Stimulated activated CD4-positive, alpha-beta T cell treated with anti-CD3 and anti-CD28 coated beads, Interleukin-12 subunit alpha, Interleukin-12 subunit beta, amount 100 ng/mL, for 48 hours (primary cell): ENCODE measurements around the gene APOL5.
"Not testable (repeated sequence)": the region's sequence is repeated elsewhere in the genome, so short reads cannot be mapped to it uniquely, and the experiment has no call there.

Experiments used
- DNase-seq, 3 donors: peaks; one replicate each; pipeline ENCODE4 v3.0.0-alpha.2; 2020; ENCODE audit warnings: low read depth in 2 of 3, low spot score in 1 of 3

Gene APOL5, protein sequence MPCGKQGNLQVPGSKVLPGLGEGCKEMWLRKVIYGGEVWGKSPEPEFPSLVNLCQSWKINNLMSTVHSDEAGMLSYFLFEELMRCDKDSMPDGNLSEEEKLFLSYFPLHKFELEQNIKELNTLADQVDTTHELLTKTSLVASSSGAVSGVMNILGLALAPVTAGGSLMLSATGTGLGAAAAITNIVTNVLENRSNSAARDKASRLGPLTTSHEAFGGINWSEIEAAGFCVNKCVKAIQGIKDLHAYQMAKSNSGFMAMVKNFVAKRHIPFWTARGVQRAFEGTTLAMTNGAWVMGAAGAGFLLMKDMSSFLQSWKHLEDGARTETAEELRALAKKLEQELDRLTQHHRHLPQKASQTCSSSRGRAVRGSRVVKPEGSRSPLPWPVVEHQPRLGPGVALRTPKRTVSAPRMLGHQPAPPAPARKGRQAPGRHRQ

DNA sequence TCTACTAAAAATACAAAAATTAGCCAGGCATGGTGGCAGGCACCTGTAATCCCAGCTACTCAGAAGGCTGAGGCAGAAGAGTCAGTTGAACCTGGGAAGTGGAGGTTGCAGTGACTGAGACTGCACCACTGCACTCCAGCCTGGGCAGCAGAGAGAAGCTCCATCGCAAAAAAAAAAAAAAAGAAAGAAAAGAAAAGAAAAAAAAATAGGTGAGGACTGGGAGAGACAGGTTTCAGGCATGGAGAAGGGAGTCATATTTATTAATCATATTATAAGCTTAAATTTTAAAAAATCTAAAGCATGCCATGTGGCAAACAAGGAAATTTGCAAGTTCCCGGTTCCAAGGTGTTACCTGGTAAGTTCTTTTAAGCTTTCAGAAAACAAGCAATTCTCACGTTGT is at the start of gene APOL5:
Gene APOL5 (plus strand): TSS at position 301 of the 400 bp plus-strand sequence. CDS start 0 bp downstream, at position 301.
- no peak for DNase-seq

DNA sequence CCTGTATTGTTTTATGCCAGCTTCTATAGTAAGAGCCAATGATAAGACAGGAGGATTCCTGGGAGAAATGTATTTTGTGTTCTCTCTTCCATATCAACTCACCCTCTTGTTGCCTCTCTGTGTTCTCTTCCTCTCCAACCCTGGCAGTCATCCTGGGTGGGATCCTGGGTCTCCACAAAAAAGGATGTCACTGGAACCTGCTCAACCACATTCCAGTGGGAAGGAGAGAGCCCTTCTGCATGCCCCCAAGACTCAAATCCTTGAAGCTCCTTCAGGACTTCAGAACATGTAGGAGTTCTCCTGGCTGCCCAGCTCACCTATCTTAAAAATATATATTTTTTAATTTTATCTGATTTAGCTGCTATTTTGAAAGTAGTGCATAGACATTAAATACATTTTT is 43.3 kb upstream of the APOL5 start:
- no peak for DNase-seq

DNA sequence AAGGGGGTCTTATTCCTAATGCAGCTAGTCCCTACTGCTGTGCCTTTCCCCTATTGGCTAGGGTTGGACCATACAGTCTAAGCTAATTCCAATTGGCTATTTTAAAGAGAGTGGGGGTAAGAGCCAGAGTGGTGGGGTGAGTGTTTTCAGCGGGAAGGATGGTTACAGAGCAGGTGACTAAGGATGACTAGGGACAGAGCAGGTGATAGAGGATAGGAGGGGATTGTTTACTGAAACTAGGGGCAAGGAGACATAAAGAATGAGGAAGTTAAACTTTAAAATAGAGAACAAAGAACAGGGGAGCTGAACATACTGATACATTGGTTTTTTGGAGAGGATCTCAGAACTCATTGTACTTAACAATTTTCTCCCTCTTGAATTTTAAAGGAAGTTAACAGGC is 41.6 kb upstream of the APOL5 start:
- DNase-seq = not testable (repeated sequence)

DNA sequence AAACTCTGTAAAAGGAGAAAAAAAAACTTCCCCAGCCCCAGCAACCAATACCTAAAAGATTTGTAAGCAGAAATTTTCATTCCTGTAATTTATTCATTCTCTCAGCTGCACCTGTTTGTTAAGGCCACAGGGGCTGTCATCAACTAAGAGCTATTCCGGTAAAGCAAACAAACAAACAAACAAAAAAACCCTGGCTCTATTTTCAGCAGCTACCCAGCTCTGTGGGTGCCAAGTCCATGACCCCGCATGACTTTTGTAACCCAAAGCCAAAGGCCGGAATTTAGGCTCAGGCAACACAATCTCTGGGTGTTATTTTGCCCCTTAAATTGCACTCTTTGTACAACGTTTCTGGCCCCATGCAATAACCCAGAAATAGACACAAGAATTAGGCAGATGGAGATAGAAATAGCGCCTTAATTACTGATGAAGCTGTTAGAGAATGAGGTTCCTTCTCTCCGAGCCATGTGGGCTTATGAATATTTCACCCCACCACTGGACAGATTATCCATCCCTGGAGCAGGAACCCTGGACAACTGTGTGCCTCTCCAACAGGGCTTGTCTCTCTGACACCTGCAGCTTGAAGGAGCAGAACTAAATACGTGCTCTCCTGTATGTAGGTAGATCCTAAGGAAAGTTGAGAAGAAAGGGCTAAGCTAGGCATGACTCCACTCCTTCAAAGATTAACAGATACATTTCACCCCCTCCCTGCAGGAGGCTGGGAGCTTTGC is 40.0 kb upstream of the APOL5 start:
- no peak for DNase-seq

DNA sequence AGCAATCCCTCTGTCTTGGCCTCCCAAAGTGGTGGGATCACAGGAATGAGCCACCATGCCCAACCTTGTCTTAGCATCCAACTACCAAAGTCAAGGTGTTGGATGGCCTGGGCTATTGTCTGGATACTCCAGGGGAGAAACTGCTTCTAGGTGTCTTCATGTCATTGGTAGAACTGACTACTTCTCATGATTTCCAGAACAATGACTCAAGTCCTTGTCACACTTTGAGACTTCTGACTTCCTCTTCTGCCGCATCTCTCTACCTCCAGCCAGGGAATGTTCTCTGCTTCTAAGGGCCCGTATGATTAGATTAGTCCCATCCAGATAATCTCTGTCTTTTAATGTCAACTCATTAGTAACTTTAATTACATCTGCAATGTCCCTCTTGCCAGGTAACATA is 38.8 kb upstream of the APOL5 start:
- no peak for DNase-seq

DNA sequence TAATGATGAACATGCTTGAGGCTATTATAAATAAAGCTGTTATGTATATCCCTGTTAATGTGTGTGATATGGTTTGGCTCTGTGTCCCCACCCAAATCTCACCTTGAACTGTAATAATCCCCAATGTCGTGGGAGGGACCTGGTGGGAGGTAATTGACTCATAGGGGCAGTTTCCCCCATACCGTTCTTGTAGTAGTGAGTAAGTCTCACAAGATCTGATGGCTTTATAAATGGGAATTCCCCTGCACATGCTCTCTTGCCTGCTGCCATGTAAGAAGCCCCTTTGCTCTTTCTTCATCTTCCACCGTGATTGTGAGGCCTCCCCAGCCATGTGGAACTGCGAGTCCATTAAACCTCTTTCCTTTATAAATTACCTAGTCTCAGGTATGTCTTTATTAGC is 38.2 kb upstream of the APOL5 start:
- DNase-seq = peak; percentile 42 to 56 (median 49)

DNA sequence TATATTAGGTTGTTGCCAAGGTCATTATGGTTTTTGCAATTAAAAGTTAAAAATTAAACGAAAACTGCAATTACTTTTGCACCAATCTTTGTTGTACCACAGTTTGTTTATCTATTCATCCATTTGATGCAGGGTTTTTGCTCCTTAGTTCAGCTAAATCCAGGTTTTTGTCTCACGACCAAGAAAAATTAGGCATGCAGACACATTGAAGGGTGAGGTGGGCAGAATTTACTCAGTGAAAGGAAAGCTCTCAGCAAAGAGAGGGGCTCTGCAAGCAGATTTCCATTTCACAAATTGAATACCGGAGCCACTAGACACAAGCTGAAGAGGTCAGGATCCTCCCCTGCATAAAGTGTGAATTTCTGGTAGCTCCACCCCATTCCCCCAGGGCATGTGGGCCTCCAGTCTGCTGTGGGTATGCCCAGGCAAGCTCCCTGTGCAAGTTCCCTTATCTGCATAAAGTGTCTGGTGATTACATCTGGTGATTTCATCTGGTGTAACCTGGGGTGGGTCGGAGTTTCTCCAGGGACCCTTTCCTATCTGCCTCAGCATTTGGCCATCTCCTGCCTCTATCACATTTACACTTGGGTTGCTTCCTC is 36.1 kb upstream of the APOL5 start:
- DNase-seq = no peak

DNA sequence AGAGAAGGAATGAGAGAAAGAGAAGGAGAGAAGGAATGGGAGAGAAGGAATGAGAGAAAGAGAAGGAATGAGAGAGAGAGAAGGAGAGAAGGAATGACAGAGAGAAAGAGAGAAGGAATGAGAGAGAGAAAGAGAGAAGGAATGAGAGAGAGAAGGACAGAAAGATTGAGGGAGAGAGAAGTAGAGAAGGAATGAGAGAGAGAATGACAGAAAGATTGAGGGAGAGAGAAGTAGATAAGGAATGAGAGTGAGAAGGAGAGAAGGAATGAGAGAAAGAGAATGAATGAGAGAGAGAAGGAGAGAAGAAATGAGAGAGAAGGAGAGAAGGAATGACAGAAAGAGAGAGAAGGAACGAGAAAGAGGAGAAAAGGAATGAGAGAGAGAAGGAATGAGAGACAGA is 34.1 kb upstream of the APOL5 start:
- no peak for DNase-seq

DNA sequence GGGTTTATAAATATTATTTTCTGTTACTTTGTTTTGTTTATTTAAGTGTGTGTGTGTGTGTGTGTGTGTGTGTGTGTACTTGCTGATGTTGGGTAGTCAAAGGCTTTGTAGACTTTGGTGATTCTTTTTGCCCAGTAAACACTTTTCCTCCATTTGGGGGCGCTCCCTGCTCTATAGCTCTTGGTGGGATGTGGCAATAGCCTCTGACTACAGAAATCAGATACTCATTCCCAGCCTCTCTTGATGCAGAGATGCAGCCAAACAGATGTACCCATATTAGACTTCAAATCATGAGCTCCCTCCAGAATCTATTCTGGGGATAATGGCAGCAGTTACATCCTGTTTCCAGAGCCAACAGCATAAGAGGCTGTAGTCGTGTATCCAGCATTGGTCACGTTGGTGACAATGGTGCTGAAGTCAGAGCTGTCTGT is 33.4 kb upstream of the APOL5 start:
- DNase-seq = no peak

DNA sequence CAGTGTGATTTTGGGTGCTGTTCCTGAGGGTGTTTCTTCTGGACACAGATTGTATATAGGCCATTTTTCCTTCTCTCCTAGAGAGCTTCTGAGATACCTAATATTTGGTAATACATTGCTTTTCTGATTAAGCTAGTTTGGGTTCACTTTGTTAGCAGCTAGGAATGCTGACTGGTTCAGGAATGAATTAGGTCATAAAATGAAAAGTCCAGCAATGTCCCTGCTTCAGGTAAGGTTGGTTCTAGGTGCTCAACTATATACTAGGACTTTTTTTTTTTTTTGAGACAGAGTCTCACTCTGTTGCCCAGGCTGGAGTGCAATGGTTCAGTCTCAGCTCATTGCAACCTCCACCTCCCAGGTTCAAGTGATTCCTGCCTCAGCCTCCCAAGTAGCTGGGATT is 32.9 kb upstream of the APOL5 start:
- DNase-seq = no peak

DNA sequence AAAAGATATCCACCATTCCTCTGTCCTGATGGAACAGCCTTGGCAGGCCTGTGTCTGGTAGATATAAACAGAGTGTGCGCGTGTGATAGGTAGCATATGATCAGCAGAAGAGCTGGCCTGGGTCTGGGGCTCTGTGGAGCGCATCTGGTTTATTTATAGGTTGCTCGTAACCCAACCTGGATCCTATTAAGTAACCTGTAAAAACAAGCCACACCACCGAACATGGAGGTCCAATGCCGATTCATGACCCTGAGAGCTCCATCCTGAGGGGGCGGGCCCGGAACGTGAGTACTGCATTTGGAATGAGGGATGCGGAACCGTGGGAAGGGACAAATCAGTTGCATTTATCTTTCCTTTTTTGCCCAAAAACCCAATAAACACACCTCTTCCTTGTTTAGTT is 31.9 kb upstream of the APOL5 start:
- no peak for DNase-seq

DNA sequence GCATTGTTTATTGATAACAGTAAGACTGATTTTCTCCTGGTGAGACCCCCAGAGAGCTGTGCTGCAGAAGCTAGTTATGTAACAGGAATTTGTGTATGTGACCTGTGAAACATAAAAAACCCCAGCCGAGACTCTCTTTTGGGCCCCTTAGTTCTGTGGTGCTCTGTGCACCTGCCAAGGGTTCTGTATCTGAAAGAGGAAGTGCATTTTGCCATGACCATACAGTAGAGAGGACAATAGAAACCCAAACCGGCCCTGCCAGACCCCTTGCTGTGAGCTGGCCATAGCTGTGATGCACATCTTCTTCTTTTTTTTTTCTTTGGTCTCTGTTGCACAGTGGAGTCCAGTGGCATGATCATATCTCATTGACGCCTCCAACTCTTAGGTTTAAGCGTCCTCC is 31.4 kb upstream of the APOL5 start:
- DNase-seq = no peak

DNA sequence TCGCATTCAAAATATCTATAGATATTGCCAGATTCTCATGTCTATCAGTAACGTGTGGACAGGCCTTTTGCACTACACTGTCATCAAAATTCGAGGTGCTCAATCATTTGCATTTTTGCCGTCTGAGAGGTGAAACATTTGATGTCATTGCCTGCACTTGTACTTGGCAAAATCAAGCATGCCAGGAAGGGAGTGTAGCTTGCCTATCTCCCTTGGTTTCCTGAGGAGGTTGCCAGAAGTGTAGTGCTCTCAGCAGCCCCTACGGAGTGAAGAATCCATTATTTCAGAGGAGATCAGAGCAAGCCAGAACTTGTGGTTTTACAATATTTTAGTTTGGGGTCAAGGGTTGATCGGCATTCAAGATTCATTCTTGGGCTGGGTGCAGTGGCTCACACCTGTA is 30.2 kb upstream of the APOL5 start:
- no peak for DNase-seq

DNA sequence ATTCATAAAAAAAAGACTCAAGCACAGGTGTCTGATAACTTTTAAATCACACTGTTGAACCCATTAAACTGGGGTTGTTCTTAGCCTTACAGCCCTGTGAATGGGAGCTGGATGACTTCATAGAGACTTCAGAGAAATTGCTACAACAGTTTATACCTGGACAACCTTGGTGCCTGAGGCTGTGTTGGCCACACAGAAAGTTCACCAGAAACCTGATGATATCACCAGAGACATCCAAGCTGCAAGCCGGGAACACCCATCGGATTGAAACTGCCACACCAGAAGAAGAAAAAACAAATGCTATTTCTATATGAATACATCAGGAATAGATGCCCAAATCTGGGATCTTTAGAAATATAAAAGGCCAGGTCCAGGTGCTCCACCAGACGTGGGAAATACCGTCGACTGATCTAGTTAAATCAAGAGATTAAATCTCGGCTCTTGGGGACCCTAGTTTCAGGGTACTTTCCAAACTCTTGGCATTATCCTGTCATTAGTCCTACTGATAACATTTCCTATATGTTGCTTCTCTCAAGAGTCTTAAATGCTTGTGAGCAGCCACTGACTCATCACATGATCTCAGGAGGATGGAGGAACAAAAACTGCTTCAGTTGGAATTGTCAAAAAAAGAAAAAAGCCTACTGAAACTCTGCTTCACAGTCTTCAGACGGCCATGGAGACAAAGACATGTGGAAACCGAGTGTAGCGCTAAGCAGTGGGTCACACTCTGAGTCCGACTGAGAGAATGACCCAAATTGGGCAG is 28.6 kb upstream of the APOL5 start:
- no peak for DNase-seq

DNA sequence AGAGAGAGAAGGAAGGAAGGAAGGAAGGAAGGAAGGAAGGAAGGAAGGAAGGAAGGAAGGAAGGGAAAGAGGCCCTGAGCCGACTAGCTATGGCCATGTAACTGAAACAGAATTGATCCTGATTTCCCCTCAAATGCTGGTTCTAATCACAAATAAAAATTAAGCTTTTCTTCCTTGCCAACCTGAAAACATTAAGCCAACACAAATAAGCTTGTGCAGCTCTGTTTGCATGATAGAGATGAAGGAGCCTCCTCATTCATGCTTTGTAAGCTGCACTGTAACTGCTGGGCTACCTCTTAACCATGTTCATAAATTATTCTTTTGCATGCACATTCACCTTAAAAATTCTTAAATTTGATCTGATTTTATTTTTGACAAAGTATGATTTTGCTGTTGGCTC is 27.7 kb upstream of the APOL5 start:
- DNase-seq = no peak

DNA sequence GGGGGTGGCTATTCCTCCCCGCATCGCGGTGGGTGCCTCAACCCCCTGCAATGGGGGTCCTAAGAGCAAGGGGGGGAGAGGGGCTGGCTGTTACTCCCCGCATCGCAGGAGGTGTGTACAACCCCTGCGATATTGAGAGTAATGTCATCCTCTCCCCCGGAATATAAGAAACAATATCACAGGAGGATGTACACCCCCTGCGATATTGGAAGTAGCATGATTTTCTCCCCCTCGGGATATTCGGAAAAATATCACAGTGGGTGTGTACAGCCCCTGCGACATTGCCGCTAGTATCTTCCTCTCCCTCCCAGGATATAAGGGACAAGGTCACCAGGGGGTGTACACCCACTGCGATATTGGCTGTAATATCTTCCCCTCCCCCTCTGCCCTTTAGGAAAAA is 22.5 kb upstream of the APOL5 start:
- DNase-seq = no peak

DNA sequence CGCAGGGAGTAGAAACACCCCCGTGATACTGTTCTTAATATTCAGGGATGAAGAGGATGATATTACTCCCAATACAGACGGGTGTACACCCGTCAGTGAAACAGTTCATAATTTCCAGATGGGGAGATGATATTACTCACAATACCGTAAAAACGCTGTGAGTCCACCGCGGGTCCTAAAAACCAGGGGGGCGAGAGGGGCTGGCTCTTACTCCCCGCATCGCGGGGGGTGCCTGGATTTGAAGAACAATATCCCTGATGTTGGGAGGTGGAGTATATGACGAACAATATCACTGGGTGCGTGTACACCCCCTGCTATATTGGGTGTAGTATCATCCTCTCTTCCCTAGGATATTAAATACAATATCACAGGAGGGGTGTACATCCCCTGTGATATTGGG is 20.5 kb upstream of the APOL5 start:
- no peak for DNase-seq

DNA sequence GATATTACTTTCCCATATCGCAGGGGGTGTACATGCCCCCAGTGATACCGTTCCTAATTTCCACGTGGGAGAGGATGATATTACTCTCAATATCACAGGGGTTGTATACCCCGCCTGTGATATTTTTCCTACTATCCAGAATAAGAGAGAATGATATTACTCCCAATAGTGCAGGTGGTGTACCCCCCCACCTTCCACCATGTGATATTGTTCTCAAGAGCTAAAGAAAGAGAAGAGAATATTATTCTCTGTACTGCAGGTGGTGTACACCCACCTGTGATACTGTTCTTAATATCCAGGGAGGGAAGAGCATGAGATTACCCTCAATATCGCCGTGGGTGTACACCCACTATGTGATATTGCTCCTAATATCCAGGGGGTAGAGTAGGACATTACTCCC is 17.8 kb upstream of the APOL5 start:
- not testable (repeated sequence) for DNase-seq

DNA sequence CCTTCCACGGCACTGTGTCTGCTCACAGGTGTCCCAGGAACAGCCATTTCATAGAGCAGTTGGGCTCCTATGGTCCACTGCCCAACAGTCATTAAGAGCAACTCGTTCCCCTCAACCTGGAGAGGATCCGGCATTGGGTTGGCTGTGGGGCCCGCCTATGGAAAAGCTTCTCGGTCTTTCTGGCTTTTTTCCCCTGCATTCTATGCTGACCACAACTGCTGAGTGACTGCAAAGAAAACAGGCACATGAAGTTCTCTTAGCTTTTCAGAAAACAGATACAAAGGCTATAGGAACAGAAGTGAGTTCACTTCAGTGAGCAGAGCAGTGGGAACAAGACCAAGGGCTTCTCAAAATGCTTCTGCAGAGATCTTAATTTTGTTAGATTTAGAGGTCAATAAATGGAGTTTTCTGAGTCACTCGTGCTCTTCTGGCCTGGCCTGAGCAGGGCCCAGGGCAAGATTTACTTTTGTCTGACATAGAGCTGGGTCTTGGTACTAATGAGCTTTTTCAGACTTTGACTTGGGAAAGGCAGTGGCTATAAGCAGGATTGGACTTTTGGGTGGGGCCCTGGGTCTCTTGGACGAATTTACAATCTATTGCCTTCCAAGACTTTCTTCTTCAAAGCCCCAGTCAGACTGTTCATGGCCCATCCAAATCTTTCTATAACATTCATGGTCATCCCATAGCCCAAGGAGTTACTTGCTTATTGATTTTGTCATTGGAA is 13.6 kb upstream of the APOL5 start:
- no peak for DNase-seq

DNA sequence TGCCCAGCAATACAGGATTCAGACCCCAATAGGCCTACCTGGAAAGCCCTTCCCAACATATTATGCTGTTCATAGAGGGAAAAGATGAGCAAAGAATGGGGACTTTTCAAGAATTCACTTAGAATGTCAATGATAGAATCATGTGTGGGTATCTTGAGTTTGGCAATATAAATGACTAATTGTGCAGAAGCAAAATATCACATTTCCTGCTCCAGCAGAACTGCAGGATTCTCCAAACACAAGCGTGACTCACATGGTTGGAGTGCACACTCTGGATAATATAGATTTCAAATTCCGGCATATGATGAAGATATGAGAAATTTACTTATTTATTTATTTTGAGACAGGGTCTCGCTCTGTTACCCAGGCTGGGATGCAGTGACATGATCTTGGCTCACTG is 12.5 kb upstream of the APOL5 start:
- no peak for DNase-seq

DNA sequence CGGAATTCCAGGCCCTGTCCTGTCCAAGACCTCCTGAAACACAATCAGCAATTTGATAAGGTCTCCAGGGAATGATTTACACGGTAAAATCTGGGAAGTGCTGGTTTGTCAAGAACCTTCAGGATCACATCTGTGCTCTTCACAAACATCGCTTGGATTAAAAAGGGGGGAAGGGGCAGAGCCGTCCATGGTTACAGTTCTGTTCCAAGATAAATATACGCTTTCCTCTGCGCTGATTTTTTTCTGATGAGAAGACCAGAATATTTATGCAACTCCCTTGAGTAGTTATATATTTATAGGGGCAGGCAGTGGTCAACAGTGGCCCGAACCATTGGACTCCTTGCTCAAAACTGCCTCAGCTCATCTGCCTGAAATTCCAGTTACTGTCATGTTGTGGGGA is 9.2 kb upstream of the APOL5 start:
- no peak for DNase-seq
